ENCODE results near the gene SPINDOC. TPM values are rescaled to one million over a fixed set of nuclear protein-coding genes. Genes with fewer than 3 reads are reported as not detected.
A peak's percentile ranks its signal among the peaks of the same experiment; 100 is the strongest.

SPINDOC gene
- total RNA-seq, 1 donor from 2014 or later = 61.6 TPM

DNA sequence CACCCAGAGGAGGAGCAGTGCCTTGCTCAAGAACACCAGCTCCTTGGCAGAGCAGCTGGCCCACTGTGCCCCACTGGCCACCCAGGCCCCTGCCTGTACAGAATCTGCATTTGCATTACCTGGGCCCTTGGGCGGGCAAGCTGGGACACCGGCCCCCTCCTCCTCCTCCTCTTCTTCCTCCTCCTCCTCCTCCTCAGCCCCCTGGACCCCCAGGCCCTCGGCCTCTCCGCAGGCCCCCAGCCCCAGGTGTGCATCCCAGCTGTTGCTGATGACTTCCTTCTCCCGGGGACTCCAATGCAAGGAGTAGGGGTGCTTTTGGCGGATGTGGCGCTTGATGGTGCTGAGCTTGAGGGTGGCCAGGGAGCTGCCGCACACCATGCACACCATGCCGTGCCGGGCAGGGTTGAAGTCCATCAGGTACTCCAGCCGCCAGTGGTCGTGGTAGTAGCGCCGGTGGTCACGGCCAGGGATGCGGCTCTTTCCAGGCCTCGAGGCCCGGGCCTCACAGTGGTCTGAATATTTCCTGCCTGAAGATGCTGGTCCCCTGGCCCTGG, 47.5 kb upstream of the SPINDOC start:
- peaks cover 7% of the 10 kb centered on the region for H3K36me3 Mint-ChIP-seq
- DNase-seq (ENCODE audit: extremely low spot score, unreplicated experiment) = no peak
- H3K27ac Mint-ChIP-seq = peak overlapping the region; percentile 74

DNA sequence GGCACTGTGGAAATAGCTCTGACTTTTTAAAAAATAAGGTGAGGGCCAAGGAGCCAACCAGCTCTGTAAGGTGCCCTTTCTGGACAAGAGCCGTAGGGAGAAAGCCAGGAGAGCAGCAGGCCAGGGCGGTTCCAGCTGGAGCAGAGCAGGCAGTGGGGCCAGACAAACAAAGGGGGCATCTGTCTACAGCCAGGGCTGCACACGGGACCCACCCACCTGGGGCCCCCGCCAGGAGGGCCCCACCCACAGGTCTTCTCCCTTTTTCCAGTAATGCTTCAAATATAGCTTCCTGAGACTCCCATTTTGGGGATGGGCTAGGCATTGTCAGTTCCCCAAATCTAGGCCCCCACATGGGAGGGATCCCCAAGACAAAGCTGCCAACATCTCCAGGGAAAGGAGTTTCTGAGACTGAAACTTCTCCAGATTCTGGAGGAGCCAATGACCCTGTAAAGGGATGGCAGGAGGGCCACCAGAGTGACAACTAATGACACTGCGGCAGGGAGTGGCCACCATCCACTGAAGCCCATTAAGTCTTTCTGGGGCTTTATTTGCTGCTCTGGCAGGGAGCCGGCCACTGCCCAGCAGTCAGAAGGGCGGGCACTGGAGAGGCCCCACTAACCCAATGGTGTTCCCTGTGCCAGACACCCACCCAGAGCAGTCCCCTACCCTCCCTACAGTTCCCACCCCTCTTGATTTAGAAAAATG, 46.6 kb upstream of the SPINDOC start:
- Mint-ChIP-seq H3K9me3 (no peaks in the 10 kb centered on the region), H3K4me1 (ENCODE audit: unreplicated experiment) (peaks cover 28% of the 10 kb centered on the region), H3K27ac (peak overlapping the region; percentile 7), H3K27me3 (peaks cover 19% of the 10 kb centered on the region), H3K4me3 (peak overlapping the region; percentile 96), H3K36me3 (peaks cover 7% of the 10 kb centered on the region)
- TF ChIP-seq, protein P1, sequence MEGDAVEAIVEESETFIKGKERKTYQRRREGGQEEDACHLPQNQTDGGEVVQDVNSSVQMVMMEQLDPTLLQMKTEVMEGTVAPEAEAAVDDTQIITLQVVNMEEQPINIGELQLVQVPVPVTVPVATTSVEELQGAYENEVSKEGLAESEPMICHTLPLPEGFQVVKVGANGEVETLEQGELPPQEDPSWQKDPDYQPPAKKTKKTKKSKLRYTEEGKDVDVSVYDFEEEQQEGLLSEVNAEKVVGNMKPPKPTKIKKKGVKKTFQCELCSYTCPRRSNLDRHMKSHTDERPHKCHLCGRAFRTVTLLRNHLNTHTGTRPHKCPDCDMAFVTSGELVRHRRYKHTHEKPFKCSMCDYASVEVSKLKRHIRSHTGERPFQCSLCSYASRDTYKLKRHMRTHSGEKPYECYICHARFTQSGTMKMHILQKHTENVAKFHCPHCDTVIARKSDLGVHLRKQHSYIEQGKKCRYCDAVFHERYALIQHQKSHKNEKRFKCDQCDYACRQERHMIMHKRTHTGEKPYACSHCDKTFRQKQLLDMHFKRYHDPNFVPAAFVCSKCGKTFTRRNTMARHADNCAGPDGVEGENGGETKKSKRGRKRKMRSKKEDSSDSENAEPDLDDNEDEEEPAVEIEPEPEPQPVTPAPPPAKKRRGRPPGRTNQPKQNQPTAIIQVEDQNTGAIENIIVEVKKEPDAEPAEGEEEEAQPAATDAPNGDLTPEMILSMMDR (conservative IDR thresholded peaks at IDR 0.05) = no peak
- DNase-seq (ENCODE audit: extremely low spot score, unreplicated experiment) = no peak

More for the DNA sequence above, 47.5 kb upstream of the SPINDOC start:
- no peaks in the 10 kb centered on the region for H3K9me3 Mint-ChIP-seq
- H3K4me1 Mint-ChIP-seq (ENCODE audit: unreplicated experiment) = peaks cover 23% of the 10 kb centered on the region
- H3K27me3 Mint-ChIP-seq = peaks cover 13% of the 10 kb centered on the region
- H3K4me3 Mint-ChIP-seq = peak overlapping the region; percentile 96
- TF ChIP-seq, protein P1 (conservative IDR thresholded peaks at IDR 0.05) = no peak

GRCh38 chr11:63767267-63767564, 46.0 kb upstream of the SPINDOC start:
- Mint-ChIP-seq H3K9me3 (no peaks in the 10 kb centered on the region), H3K4me3 (peak overlapping the region; percentile 96), H3K36me3 (peaks cover 4% of the 10 kb centered on the region), H3K4me1 (ENCODE audit: unreplicated experiment) (peaks cover 24% of the 10 kb centered on the region), H3K27me3 (peaks cover 20% of the 10 kb centered on the region), H3K27ac (peak overlapping the region; percentile 93)
- no peak for DNase-seq (ENCODE audit: extremely low spot score, unreplicated experiment)
- TF ChIP-seq, protein P1 (conservative IDR thresholded peaks at IDR 0.05) = no peak

GRCh38 chr11:63767565-63768236, 45.6 kb upstream of the SPINDOC start:
- no peak for DNase-seq (ENCODE audit: extremely low spot score, unreplicated experiment)
- Mint-ChIP-seq H3K4me1 (ENCODE audit: unreplicated experiment) (peaks cover 22% of the 10 kb centered on the region), H3K36me3 (peaks cover 4% of the 10 kb centered on the region), H3K9me3 (no peaks in the 10 kb centered on the region), H3K27ac (peak overlapping the region; percentile 93), H3K4me3 (peak overlapping the region; percentile 96), H3K27me3 (peaks cover 22% of the 10 kb centered on the region)
- TF ChIP-seq, protein P1 (conservative IDR thresholded peaks at IDR 0.05) = no peak

DNA sequence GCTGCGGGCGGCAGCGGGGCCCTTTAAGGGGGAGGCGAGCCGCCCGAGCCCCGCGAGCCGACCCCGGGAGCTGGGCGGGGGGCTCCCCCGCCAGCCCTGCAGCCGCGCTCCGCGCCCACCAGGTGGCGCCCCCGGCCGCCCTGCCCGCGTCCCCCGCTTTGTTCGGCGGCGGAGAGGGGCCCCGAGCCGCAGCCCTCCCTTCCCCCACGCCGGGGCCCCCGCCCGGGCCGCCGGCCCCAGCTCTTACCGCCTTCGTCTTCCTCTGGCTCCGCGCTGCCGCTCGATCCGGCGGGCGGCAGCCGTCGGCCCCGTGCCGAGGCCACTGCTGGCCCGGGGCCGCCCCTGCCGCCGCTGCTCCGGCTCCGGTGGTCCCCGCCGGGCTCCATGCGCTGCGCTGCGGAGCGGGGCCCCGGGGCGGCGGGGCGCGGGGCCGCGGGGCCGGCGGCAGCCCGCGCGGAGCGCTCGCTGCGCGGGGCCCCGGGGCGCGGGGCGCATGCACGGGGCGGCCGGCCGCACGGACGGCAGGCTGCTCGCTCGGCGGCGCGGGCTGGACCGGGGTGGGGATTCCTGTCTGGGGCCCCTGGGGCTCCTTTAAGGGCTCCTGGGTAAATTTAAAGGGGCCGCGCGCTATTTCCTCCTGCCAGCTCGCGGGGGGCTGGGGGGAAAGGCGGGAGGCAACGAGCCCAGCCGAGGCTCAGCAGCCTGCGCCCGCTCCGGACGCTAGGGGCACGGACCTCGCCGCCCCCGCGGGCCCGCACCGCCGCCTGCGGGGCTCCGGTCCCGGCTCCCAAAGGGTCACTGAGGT, 44.8 kb upstream of the SPINDOC start, which contains the start of gene ZFTA:
Gene ZFTA (minus strand): TSS at position 539 of the 805 bp plus-strand sequence. CDS start 153 bp downstream, at position 386.
- DNase-seq (ENCODE audit: extremely low spot score, unreplicated experiment) = peak; percentile 87
- TF ChIP-seq, protein P1 (conservative IDR thresholded peaks at IDR 0.05) = peak; percentile 84
- peaks cover 22% of the 10 kb centered on the region for H3K4me1 Mint-ChIP-seq (ENCODE audit: unreplicated experiment)
- peak within 1 kb of the TSS; percentile 93 for H3K27ac Mint-ChIP-seq
- peaks cover 22% of the 10 kb centered on the region for H3K27me3 Mint-ChIP-seq
- peak within 1 kb of the TSS; percentile 96 for H3K4me3 Mint-ChIP-seq
- no peaks in the 10 kb centered on the region for H3K9me3 Mint-ChIP-seq
- H3K36me3 Mint-ChIP-seq = peaks cover 4% of the 10 kb centered on the region

Measured in type B pancreatic cell (in vitro differentiated cells).